IMR-90 (cell line): Measurements from ENCODE around the gene ESRP2. TPM values are rescaled to one million over a fixed set of nuclear protein-coding genes. Genes with fewer than 3 reads are reported as not detected.

Source experiments
- ATAC-seq: fragments of 200-7000 bp; cut with Tn5 transposase; 2 replicates; pipeline ENCODE4 v1.9.1; 2020; ENCODE audit warnings: low read depth, mild to moderate bottlenecking, moderate library complexity
- BruUV-seq: library from RNA; stranded (reverse); fragments of 400-500 nt; replicated peaks from 2 replicates; lab custom pipeline; 2021; lab: Mats Ljungman, UMichigan
- CTCF ChIA-PET: fragments of 300-600 bp; formaldehyde crosslinking; extraction: SDS; loops from one replicate; lab custom pipeline; 2021; ENCODE audit warnings: antibody characterized with exemption; lab: Yijun Ruan, JAX
- POLR2A ChIA-PET: fragments of 300-600 bp; sonication (Branson Sonifier 250); formaldehyde crosslinking; loops from one replicate; lab custom pipeline; 2022; ENCODE audit warnings: antibody characterized with exemption; ENCODE audit not compliant: unreplicated experiment; lab: Charles Lee
- DNase-seq: peaks from one replicate; pipeline ENCODE4 v3.0.0; 2013
- H2AFZ ChIP-seq: replicated peaks from 2 replicates; pipeline ENCODE3; 2013; ENCODE audit warnings: low read length, mild to moderate bottlenecking; ENCODE audit not compliant: poor library complexity
- H2AK5ac ChIP-seq: 2 replicates; pipeline ENCODE4 v1.6.1; 2013; ENCODE audit warnings: low read depth, low read length, inconsistent platforms
- H2AK9ac ChIP-seq: replicated peaks from 2 replicates; pipeline ENCODE3; 2013; ENCODE audit warnings: mild to moderate bottlenecking, low read depth, low read length, moderate library complexity; ENCODE audit not compliant: poor library complexity
- H2BK120ac ChIP-seq: 2 replicates; pipeline ENCODE4 v1.6.1; 2013; ENCODE audit warnings: low read depth, low read length, inconsistent platforms
- H2BK15ac ChIP-seq: 3 replicates; pipeline ENCODE4 v1.6.1; 2013; ENCODE audit warnings: low read depth, low read length, inconsistent platforms
- H2BK20ac ChIP-seq: 2 replicates; pipeline ENCODE4 v1.6.1; 2013; ENCODE audit warnings: low read depth, mild to moderate bottlenecking, inconsistent platforms, low read length, moderate library complexity
- H2BK5ac ChIP-seq: 2 replicates; pipeline ENCODE4 v1.6.1; 2013; ENCODE audit warnings: mild to moderate bottlenecking, low read depth, low read length, inconsistent platforms; ENCODE audit not compliant: poor library complexity, severe bottlenecking
- H3K14ac ChIP-seq: replicated peaks from 2 replicates; pipeline ENCODE4 v1.6.1; 2013; ENCODE audit warnings: low read depth, low read length, inconsistent platforms
- H3K18ac ChIP-seq: 2 replicates; pipeline ENCODE4 v1.6.1; 2013; ENCODE audit warnings: low read depth, low read length, control low read depth
- H3K23ac ChIP-seq: 2 replicates; pipeline ENCODE4 v1.6.1; 2013; ENCODE audit warnings: low read depth, low read length, inconsistent platforms
- H3K27ac ChIP-seq: 2 replicates; pipeline ENCODE4 v1.5.1; 2013; ENCODE audit warnings: mild to moderate bottlenecking, control low read depth, low read length; ENCODE audit not compliant: insufficient read depth
- H3K27me3 ChIP-seq: 2 replicates; pipeline ENCODE4 v1.6.1; 2013; ENCODE audit warnings: low read length; ENCODE audit not compliant: control insufficient read depth, insufficient read depth
- H3K36me3 ChIP-seq: 2 replicates; pipeline ENCODE4 v1.6.1; 2013; ENCODE audit warnings: low read length, mixed read lengths; ENCODE audit not compliant: control insufficient read depth, insufficient read depth
- H3K4ac ChIP-seq: 2 replicates; pipeline ENCODE4 v1.6.1; 2013; ENCODE audit warnings: low read depth, low read length, inconsistent platforms
- H3K4me1 ChIP-seq: 2 replicates; pipeline ENCODE4 v1.6.1; 2013; ENCODE audit warnings: low read length, mixed read lengths; ENCODE audit not compliant: control insufficient read depth, insufficient read depth
- H3K4me2 ChIP-seq: 2 replicates; pipeline ENCODE4 v1.6.1; 2013; ENCODE audit warnings: low read depth, mild to moderate bottlenecking, control low read depth, low read length, moderate library complexity
- H3K4me3 ChIP-seq: 2 replicates; pipeline ENCODE4 v1.5.1; 2013; ENCODE audit warnings: low read depth, mild to moderate bottlenecking, control low read depth, low read length, moderate library complexity; ENCODE audit not compliant: insufficient read depth
- H3K56ac ChIP-seq: 2 replicates; pipeline ENCODE4 v1.6.1; 2013; ENCODE audit warnings: low read length, inconsistent platforms; ENCODE audit not compliant: insufficient read depth; ENCODE audit errors: extremely low read depth
- H3K79me1 ChIP-seq, 2 experiments: 2 replicates each; pipeline ENCODE4 v1.6.1; 2013; ENCODE audit warnings: low read length in 2 of 2, inconsistent platforms in 1 of 2, low read depth in 1 of 2
- H3K9ac ChIP-seq: 2 replicates; pipeline ENCODE4 v1.6.1; 2013; ENCODE audit warnings: low read depth, low read length, control low read depth
- H3K9me1 ChIP-seq: 2 replicates; pipeline ENCODE4 v1.6.1; 2013; ENCODE audit warnings: low read length, inconsistent platforms; ENCODE audit not compliant: insufficient read depth
- H3K9me3 ChIP-seq: 2 replicates; pipeline ENCODE4 v1.6.1; 2013; ENCODE audit warnings: low read length; ENCODE audit not compliant: control insufficient read depth, insufficient read depth
- H4K20me1 ChIP-seq: 2 replicates; pipeline ENCODE4 v1.6.1; 2013; ENCODE audit warnings: low read length, inconsistent platforms; ENCODE audit not compliant: insufficient read depth
- H4K5ac ChIP-seq: 2 replicates; pipeline ENCODE4 v1.6.1; 2013; ENCODE audit warnings: mild to moderate bottlenecking, low read depth, low read length, control low read depth
- H4K8ac ChIP-seq, 2 experiments: 2 replicates each; pipeline ENCODE4 v1.6.1; 2013; ENCODE audit warnings: low read depth in 2 of 2, low read length in 2 of 2, control low read depth in 1 of 2, inconsistent platforms in 1 of 2
- H4K91ac ChIP-seq: 2 replicates; pipeline ENCODE4 v1.6.1; 2013; ENCODE audit warnings: low read depth, low read length, inconsistent platforms; ENCODE audit not compliant: insufficient read depth
- BHLHE40 ChIP-seq: fragments of 150-350 bp; IDR thresholded peaks from 2 replicates; pipeline ENCODE4 v1.6.1; 2016; ENCODE audit warnings: mild to moderate bottlenecking, low read depth, low read length
- NFE2L2 ChIP-seq: fragments of 150-350 bp; IDR thresholded peaks from 2 replicates; pipeline ENCODE4 v1.6.1; 2016; ENCODE audit warnings: low read depth, mild to moderate bottlenecking, low read length
- WGBS, 2 experiments: methylation state at CpG; one replicate each; pipeline versions ENCODE4 v1.1.5 to v1.1.7; 2013; ENCODE audit warnings: missing lambda C conversion rate in 2 of 2; ENCODE audit not compliant: insufficient read length in 1 of 2; ENCODE audit errors: extremely low coverage in 2 of 2; 5-methylcytosine and 5-hydroxymethylcytosine counted together
- dilution Hi-C: fragments of 300-500 bp; cut with HindIII; formaldehyde crosslinking; loops from one replicate; pipeline ENCODE4 v1.14.3; 2018; ENCODE audit warnings: low sequenced_read_pairs; ENCODE audit not compliant: unreplicated experiment
- in situ Hi-C: fragments of 300-500 bp; cut with MboI; formaldehyde crosslinking; loops from 3 replicates; pipeline ENCODE4 v1.14.3; 2019; ENCODE audit warnings: low sequenced_read_pairs, inconsistent platforms, mixed read lengths
- intact Hi-C: fragments of 100-400 bp; cut with micrococcal nuclease; formaldehyde crosslinking; loops from 2 replicates; pipeline ENCODE4 v1.10.0; 2022
- polyA plus RNA-seq, 3 experiments: library from polyadenylated mRNA; depleted of rRNA; stranded (reverse); fragments of >200 nt; gene quantifications; 2 replicates each; pipeline ENCODE4 v1.2.3, GENCODE V29; 2012; ENCODE audit warnings: low replicate concordance in 1 of 3
- total RNA-seq: library from RNA; depleted of rRNA; stranded (reverse); fragments of >200 nt; gene quantifications from 2 replicates; pipeline ENCODE4 v1.2.3, GENCODE V29; 2012

The ESRP2 gene
- total and polyA plus RNA-seq, 2 of the 4 experiments (the other 2 are of a cell fraction): 0.07 TPM; not detected in 1

DNA sequence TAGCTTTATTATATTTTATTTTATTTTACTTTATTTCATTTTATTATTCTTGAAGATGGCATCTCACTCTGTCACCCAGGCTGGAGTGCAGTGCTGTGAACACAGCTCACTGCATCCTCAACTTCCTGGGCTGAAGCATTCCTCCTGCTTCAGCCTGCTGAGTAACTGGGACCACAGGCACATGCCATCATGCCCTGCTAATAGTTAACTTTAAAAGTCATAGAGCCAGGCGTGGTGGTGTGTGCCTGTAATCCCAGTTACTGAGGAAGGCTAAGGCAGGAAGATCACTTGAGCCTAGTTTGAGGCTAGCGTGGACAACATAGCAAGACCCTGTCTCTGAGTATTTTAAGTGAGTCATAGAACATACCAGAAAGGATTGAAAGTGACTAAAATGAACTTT lies 38.7 kb downstream of the ESRP2 start:
- H4K8ac ChIP-seq: no peak overlapping the region; a peak in 1 of 4 replicates
- H3K36me3 ChIP-seq: peaks cover 4% of the 10 kb centered on the region; the same call in 1 of the 2 replicates
- H3K56ac ChIP-seq: no peak overlapping the region
- dilution Hi-C loops: no loop called here
- WGBS, 2 experiments: no CpG with 5 or more reads among the region's 2 CpGs
- intact Hi-C loops: no loop called here
- ChIA-PET POLR2A (interaction anchor here (0.6 kb wide), 1 partner anchor 76 kb away, joined by 3 read pairs; no protein-coding TSS in a partner anchor), CTCF (no interaction called here)
- no peak overlapping the region for H4K91ac ChIP-seq
- H2BK20ac ChIP-seq: no peak overlapping the region
- H3K27me3 ChIP-seq: no peaks in the 10 kb centered on the region
- no peak overlapping the region for H3K4me2 ChIP-seq
- ATAC-seq (peak; percentile 57), DNase-seq (peak; percentile 40)
- H4K20me1 ChIP-seq: peaks cover 14% of the 10 kb centered on the region
- no peak overlapping the region for H2AFZ ChIP-seq
- no peak overlapping the region for H2BK15ac ChIP-seq
- no peaks in the 10 kb centered on the region for H3K9me3 ChIP-seq
- TF ChIP-seq NFE2L2 (no peak), BHLHE40 (peak; percentile 31; the same call in 1 of the 2 replicates)
- no peak overlapping the region for H3K23ac ChIP-seq
- no TSS peak for BruUV-seq
- H3K18ac ChIP-seq: no peak overlapping the region
- no peak overlapping the region for H3K27ac ChIP-seq
- peaks cover 6% of the 10 kb centered on the region for H3K4me1 ChIP-seq
- H3K9me1 ChIP-seq: 0 out of 2 replicates have a peak, but pooled peaks cover 3% of the 10 kb centered on the region
- no peak overlapping the region for H2AK5ac ChIP-seq
- H2AK9ac ChIP-seq: no peak overlapping the region
- H4K5ac ChIP-seq: no peak overlapping the region
- no peak overlapping the region for H3K14ac ChIP-seq
- H2BK120ac ChIP-seq: no peak overlapping the region
- H3K9ac ChIP-seq: no peak overlapping the region
- in situ Hi-C loops: no loop called here
- H3K4me3 ChIP-seq: no peak overlapping the region
- peaks cover 5 to 9% of the 10 kb centered on the region in 2 experiments; a peak in 2 of 4 replicates for H3K79me1 ChIP-seq
- no peak overlapping the region for H2BK5ac ChIP-seq
- H3K4ac ChIP-seq: no peak overlapping the region
